ENCODE results near the gene RAB7A. TPM values are rescaled to one million over a fixed set of nuclear protein-coding genes. Genes with fewer than 3 reads are reported as not detected.
"Not testable (repeated sequence)": the region's sequence is repeated elsewhere in the genome, so short reads cannot be mapped to it uniquely, and the experiment has no call there.

The RAB7A gene
- total RNA-seq, 1 experiment from 2014 or later: 71.2 TPM

- no peak overlapping the region for H3K27ac ChIP-seq (ENCODE audit: low read length)
- H3K9ac ChIP-seq (ENCODE audit: low read length): no peak overlapping the region
- H3K36me3 ChIP-seq (ENCODE audit: insufficient read depth, low read length): peaks cover 8% of the 10 kb centered on the region; the same call in 1 of the 2 replicates
- H3K4me1 ChIP-seq (ENCODE audit: low read length): no peaks in the 10 kb centered on the region
- H4K20me1 ChIP-seq (ENCODE audit: insufficient read depth, low read depth, low read length): peaks cover 4% of the 10 kb centered on the region; the same call in 1 of the 2 replicates
- H3K4me3 ChIP-seq (ENCODE audit: low read length): no peak overlapping the region
- H3K4me2 ChIP-seq (ENCODE audit: low read depth, low read length, poor library complexity, severe bottlenecking): no peak overlapping the region
- no peak for DNase-seq
- no peaks in the 10 kb centered on the region for H3K9me3 ChIP-seq (ENCODE audit: low read length)
- peaks cover 97% of the 10 kb centered on the region for H3K79me2 ChIP-seq (ENCODE audit: low read length)
- no peaks in the 10 kb centered on the region for H3K27me3 ChIP-seq (ENCODE audit: low read length)
- no peaks in the 10 kb centered on the region for H3K9me2 ChIP-seq (replicated peaks; ENCODE audit: insufficient read depth, low read length)
- H2AFZ ChIP-seq (ENCODE audit: low read length): no peak overlapping the region
Observed at GRCh38 chr3:128767094-128767750, 41.2 kb downstream of the RAB7A start.

GRCh38 chr3:128768471-128768870, 42.5 kb downstream of the RAB7A start:
- no peaks in the 10 kb centered on the region for H3K4me1 ChIP-seq (ENCODE audit: low read length)
- no peak overlapping the region for H3K4me3 ChIP-seq (ENCODE audit: low read length)
- no peak overlapping the region for H3K9ac ChIP-seq (ENCODE audit: low read length)
- H3K79me2 ChIP-seq (ENCODE audit: low read length): peaks cover 94% of the 10 kb centered on the region
- no peak overlapping the region for H2AFZ ChIP-seq (ENCODE audit: low read length)
- no peaks in the 10 kb centered on the region for H3K9me3 ChIP-seq (ENCODE audit: low read length)
- no peaks in the 10 kb centered on the region for H3K27me3 ChIP-seq (ENCODE audit: low read length)
- H4K20me1 ChIP-seq (ENCODE audit: insufficient read depth, low read depth, low read length): peaks cover 6% of the 10 kb centered on the region; the same call in 1 of the 2 replicates
- H3K4me2 ChIP-seq (ENCODE audit: low read depth, low read length, poor library complexity, severe bottlenecking): no peak overlapping the region
- no peak for DNase-seq
- peaks cover 8% of the 10 kb centered on the region; the same call in 1 of the 2 replicates for H3K36me3 ChIP-seq (ENCODE audit: insufficient read depth, low read length)
- H3K9me2 ChIP-seq (replicated peaks; ENCODE audit: insufficient read depth, low read length): no peaks in the 10 kb centered on the region
- H3K27ac ChIP-seq (ENCODE audit: low read length): no peak overlapping the region

- H3K79me2 ChIP-seq (ENCODE audit: low read length): peaks cover 89% of the 10 kb centered on the region
- no peak for DNase-seq
- no peaks in the 10 kb centered on the region for H3K4me1 ChIP-seq (ENCODE audit: low read length)
- no peaks in the 10 kb centered on the region; the same call in 1 of the 2 replicates for H3K36me3 ChIP-seq (ENCODE audit: insufficient read depth, low read length)
- H3K4me2 ChIP-seq (ENCODE audit: low read depth, low read length, poor library complexity, severe bottlenecking): no peak overlapping the region
- no peak overlapping the region for H3K9ac ChIP-seq (ENCODE audit: low read length)
- H4K20me1 ChIP-seq (ENCODE audit: insufficient read depth, low read depth, low read length): peaks cover 10% of the 10 kb centered on the region; the same call in 1 of the 2 replicates
- no peak overlapping the region for H3K27ac ChIP-seq (ENCODE audit: low read length)
- no peak overlapping the region for H2AFZ ChIP-seq (ENCODE audit: low read length)
- no peak overlapping the region for H3K4me3 ChIP-seq (ENCODE audit: low read length)
- H3K9me3 ChIP-seq (ENCODE audit: low read length): no peaks in the 10 kb centered on the region
- H3K9me2 ChIP-seq (replicated peaks; ENCODE audit: insufficient read depth, low read length): no peaks in the 10 kb centered on the region
- no peaks in the 10 kb centered on the region for H3K27me3 ChIP-seq (ENCODE audit: low read length)
Observed at GRCh38 chr3:128770387-128770786, 44.4 kb downstream of the RAB7A start.

- H3K9me2 ChIP-seq (replicated peaks; ENCODE audit: insufficient read depth, low read length); H3K27ac ChIP-seq (ENCODE audit: low read length); H2AFZ ChIP-seq (ENCODE audit: low read length); H3K9ac ChIP-seq (ENCODE audit: low read length); H3K9me3 ChIP-seq (ENCODE audit: low read length); H3K4me2 ChIP-seq (ENCODE audit: low read depth, low read length, poor library complexity, severe bottlenecking); H3K4me3 ChIP-seq (ENCODE audit: low read length); DNase-seq; H3K27me3 ChIP-seq (ENCODE audit: low read length); H3K36me3 ChIP-seq (ENCODE audit: insufficient read depth, low read length): not testable (repeated sequence)
- Histone ChIP-seq H3K4me1 (ENCODE audit: low read length) (peaks cover 15% of the 10 kb centered on the region), H3K79me2 (ENCODE audit: low read length) (peaks cover 89% of the 10 kb centered on the region), H4K20me1 (ENCODE audit: insufficient read depth, low read depth, low read length) (peaks cover 35% of the 10 kb centered on the region)
Observed at GRCh38 chr3:128773189-128773588, 47.2 kb downstream of the RAB7A start.

- H3K9me3 ChIP-seq (ENCODE audit: low read length); H3K36me3 ChIP-seq (ENCODE audit: insufficient read depth, low read length); H3K4me3 ChIP-seq (ENCODE audit: low read length); H3K9ac ChIP-seq (ENCODE audit: low read length); H2AFZ ChIP-seq (ENCODE audit: low read length); DNase-seq; H3K4me2 ChIP-seq (ENCODE audit: low read depth, low read length, poor library complexity, severe bottlenecking); H3K27ac ChIP-seq (ENCODE audit: low read length); H3K27me3 ChIP-seq (ENCODE audit: low read length); H3K9me2 ChIP-seq (replicated peaks; ENCODE audit: insufficient read depth, low read length): not testable (repeated sequence)
- H3K4me1 ChIP-seq (ENCODE audit: low read length): peaks cover 19% of the 10 kb centered on the region
- peaks cover 89% of the 10 kb centered on the region for H3K79me2 ChIP-seq (ENCODE audit: low read length)
- H4K20me1 ChIP-seq (ENCODE audit: insufficient read depth, low read depth, low read length): peaks cover 37% of the 10 kb centered on the region
Observed at GRCh38 chr3:128773592-128773991, 47.6 kb downstream of the RAB7A start.

- no peak overlapping the region for H3K27ac ChIP-seq (ENCODE audit: low read length)
Observed at GRCh38 chr3:128775241-128775640, 49.3 kb downstream of the RAB7A start.

GRCh38 chr3:128775906-128776542, 50.0 kb downstream of the RAB7A start:
- Histone ChIP-seq H3K27ac (ENCODE audit: low read length) (no peak overlapping the region), H3K9me3 (ENCODE audit: low read length) (no peaks in the 10 kb centered on the region), H3K4me3 (ENCODE audit: low read length) (no peak overlapping the region), H3K79me2 (ENCODE audit: low read length) (peaks cover 89% of the 10 kb centered on the region), H2AFZ (ENCODE audit: low read length) (no peak overlapping the region), H3K9me2 (replicated peaks; ENCODE audit: insufficient read depth, low read length) (no peaks in the 10 kb centered on the region), H3K27me3 (ENCODE audit: low read length) (no peaks in the 10 kb centered on the region), H3K9ac (ENCODE audit: low read length) (no peak overlapping the region), H3K36me3 (ENCODE audit: insufficient read depth, low read length) (no peaks in the 10 kb centered on the region; the same call in 1 of the 2 replicates), H3K4me2 (ENCODE audit: low read depth, low read length, poor library complexity, severe bottlenecking) (no peak overlapping the region), H3K4me1 (ENCODE audit: low read length) (peaks cover 33% of the 10 kb centered on the region), H4K20me1 (ENCODE audit: insufficient read depth, low read depth, low read length) (peaks cover 43% of the 10 kb centered on the region)
- DNase-seq: no peak

More at GRCh38 chr3:128775241-128775640, 49.3 kb downstream of the RAB7A start:
- Histone ChIP-seq H3K4me3 (ENCODE audit: low read length) (no peak overlapping the region), H3K4me2 (ENCODE audit: low read depth, low read length, poor library complexity, severe bottlenecking) (no peak overlapping the region), H4K20me1 (ENCODE audit: insufficient read depth, low read depth, low read length) (peaks cover 37% of the 10 kb centered on the region), H3K4me1 (ENCODE audit: low read length) (peaks cover 27% of the 10 kb centered on the region), H3K27me3 (ENCODE audit: low read length) (no peaks in the 10 kb centered on the region), H3K9me2 (replicated peaks; ENCODE audit: insufficient read depth, low read length) (no peaks in the 10 kb centered on the region), H3K9ac (ENCODE audit: low read length) (no peak overlapping the region), H3K9me3 (ENCODE audit: low read length) (no peaks in the 10 kb centered on the region), H3K79me2 (ENCODE audit: low read length) (peaks cover 89% of the 10 kb centered on the region), H3K36me3 (ENCODE audit: insufficient read depth, low read length) (no peaks in the 10 kb centered on the region; the same call in 1 of the 2 replicates), H2AFZ (ENCODE audit: low read length) (no peak overlapping the region)
- DNase-seq: no peak

GRCh38 chr3:128780101-128780837, 54.3 kb downstream of the RAB7A start:
- no peaks in the 10 kb centered on the region for H3K27me3 ChIP-seq (ENCODE audit: low read length)
- no peak for DNase-seq
- peaks cover 50% of the 10 kb centered on the region for H4K20me1 ChIP-seq (ENCODE audit: insufficient read depth, low read depth, low read length)
- no peak overlapping the region for H3K27ac ChIP-seq (ENCODE audit: low read length)
- H3K9ac ChIP-seq (ENCODE audit: low read length): no peak overlapping the region
- peaks cover 99% of the 10 kb centered on the region for H3K79me2 ChIP-seq (ENCODE audit: low read length)
- peaks cover 71% of the 10 kb centered on the region for H3K4me1 ChIP-seq (ENCODE audit: low read length)
- no peaks in the 10 kb centered on the region for H3K36me3 ChIP-seq (ENCODE audit: insufficient read depth, low read length)
- no peak overlapping the region for H3K4me2 ChIP-seq (ENCODE audit: low read depth, low read length, poor library complexity, severe bottlenecking)
- no peak overlapping the region for H3K4me3 ChIP-seq (ENCODE audit: low read length)
- H3K9me3 ChIP-seq (ENCODE audit: low read length): no peaks in the 10 kb centered on the region
- H3K9me2 ChIP-seq (replicated peaks; ENCODE audit: insufficient read depth, low read length): no peaks in the 10 kb centered on the region
- no peak overlapping the region for H2AFZ ChIP-seq (ENCODE audit: low read length)
